Activated naive CD4-positive, alpha-beta T cell treated with anti-CD3 and anti-CD28 coated beads, Interleukin-2, amount 50 U/mL, for 16 hours (primary cell): Measurements from ENCODE around the gene SLC26A4.

Experiments used
- DNase-seq: peaks from one replicate; pipeline ENCODE4 v3.0.0-alpha.2; 2020

Gene SLC26A4

DNA sequence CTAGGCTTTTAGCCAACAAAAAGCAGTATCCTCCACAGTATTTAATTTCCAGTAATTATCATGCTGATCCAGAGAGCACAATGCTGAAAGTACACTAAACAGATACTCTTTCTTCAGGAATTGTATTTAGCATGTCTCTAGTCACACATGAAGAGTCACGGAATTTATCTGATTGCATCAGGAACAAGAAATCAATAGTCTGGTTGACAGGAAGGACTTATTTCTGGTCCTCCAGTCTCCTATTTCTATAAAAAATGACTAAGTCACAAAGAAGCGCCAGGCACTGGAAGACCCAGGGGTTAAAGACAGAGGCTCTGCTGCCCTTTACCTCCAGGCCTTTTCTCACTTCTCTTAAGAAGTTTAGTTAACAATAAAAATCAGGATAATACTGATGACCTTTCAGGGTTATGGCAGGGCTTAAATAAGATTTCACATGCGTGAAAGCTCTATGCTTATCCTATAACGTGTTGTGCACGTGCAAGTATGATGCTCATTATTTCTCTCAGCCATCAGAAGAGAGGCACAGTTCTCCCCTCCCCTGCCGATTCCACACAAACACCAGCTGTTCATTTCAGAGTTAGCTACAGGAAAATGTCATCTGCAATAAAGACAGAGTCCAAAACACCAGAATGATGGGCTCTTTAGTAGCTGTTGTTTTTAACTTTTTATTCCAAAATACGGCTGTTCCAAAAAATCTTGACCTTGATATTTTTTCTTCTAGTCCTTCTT, 36.9 kb downstream of the SLC26A4 start:
- no peak for DNase-seq

- DNase-seq: no peak
Observed at GRCh38 chr7:107700570-107700969, 39.9 kb downstream of the SLC26A4 start.

GRCh38 chr7:107701191-107701590, 40.6 kb downstream of the SLC26A4 start:
- no peak for DNase-seq

GRCh38 chr7:107703219-107703618, 42.6 kb downstream of the SLC26A4 start:
- no peak for DNase-seq

- DNase-seq: no peak
Observed at GRCh38 chr7:107703872-107704271, 43.2 kb downstream of the SLC26A4 start.

DNA sequence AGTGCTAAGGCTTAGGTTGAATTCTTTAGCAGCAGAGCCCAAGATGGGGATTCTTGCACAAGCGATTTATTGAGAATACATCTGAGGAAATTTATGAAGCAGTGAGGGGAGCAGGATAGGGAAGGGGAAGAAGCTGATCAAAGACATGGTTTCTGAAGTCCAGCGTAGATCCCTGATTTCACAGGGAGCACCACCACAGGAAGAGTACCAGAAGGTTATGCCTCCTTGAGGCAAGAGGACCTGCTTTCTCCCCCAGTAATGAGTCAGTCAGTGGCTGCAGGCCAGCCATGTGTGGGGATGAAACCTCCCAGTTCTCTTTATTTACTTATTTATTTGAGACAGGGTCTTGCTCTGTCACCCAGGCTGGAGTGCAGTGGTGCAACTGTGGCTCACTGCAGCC, 48.3 kb downstream of the SLC26A4 start:
- DNase-seq: no peak

GRCh38 chr7:107711301-107711700, 50.7 kb downstream of the SLC26A4 start:
- DNase-seq: no peak

DNA sequence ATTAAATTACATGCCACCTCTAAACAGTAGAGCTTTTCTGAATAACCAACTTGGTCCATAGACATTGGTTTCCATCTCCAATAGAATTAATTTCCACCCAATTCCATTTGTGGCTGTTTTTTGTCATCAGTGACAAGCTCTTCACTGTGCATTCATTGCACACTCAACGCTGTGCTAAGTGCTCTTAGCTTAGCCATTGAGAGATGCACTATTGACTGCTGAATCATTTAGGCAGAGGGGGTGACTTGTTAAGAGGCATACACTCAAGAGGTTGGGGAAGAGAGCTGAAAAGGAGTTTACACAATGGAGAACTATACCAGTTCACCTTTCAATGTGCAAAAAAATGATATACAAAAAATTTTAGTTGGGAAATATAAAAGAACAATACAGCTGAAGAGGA, 51.4 kb downstream of the SLC26A4 start:
- no peak for DNase-seq

GRCh38 chr7:107712896-107713295, 52.3 kb downstream of the SLC26A4 start:
- DNase-seq: no peak

DNA sequence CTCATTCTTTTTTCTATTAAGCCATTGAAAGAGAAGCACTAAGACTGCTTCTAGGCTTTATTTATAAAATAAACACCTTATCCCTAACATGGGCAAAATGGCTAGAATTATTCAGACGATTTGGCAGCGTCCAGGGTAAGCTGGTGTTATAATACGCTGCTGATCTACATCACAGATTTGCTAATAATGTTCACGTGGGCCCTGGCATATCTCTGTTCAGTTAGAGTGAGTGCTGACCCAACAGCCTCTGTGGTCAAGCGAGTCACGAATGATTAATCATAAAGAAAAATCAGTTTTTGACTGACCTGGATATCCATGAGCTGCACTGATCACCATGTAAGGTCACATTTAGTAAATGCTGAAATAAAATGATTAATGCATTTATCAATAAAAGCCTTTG, 54.9 kb downstream of the SLC26A4 start:
- DNase-seq: no peak

- DNase-seq: no peak
Observed at GRCh38 chr7:107718456-107719193, 58.0 kb downstream of the SLC26A4 start.

GRCh38 chr7:107721286-107721685, 60.7 kb downstream of the SLC26A4 start:
- DNase-seq: no peak

GRCh38 chr7:107723255-107723654, 62.6 kb downstream of the SLC26A4 start:
- no peak for DNase-seq

DNA sequence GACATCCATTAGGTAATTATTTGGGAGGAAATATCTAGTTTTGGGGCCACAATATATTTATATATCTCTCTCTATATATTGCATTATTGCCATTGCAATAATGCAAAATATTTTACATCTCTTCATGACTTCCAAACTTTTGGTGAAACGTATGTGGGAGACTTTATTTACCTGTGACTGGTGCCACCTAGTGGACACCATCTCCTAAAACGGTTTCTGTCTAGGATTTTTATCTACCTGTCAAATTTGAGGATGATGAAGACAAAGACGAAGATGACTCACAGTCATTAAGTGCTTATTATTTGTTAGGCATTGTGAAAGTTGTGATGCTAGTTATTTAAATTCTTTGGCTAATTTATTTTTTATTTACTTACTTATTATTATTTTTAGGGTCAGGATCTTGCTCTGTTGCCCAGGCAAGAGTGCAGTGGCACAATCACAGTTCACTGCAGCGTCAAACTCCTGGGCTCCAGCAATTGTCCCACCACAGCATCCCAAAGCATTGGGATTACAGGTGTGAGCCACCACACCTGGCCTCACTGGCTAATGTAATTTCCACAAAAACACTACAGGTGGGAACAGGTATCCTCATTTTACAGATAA, 64.6 kb downstream of the SLC26A4 start:
- DNase-seq: peak; percentile 37

GRCh38 chr7:107726356-107727130, 65.9 kb downstream of the SLC26A4 start:
- DNase-seq: no peak

DNA sequence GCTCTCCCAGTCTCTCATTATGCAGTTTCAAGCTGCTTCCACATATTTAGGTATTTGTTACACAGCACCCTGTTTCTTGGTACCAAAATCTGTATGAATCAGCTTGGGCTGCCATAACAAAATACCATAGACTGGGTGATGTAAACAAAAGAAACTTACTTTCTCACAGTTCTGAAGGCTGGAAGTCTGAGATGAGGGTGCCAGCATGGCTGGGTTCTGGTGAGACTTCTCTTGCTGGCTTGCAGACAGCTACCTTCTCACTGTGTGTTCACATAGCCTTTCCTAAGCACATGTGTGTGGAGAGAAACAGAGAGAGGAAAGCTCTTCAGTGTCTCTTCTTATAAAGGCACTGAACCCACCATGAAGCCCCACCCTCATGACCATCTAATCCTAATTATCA, 67.6 kb downstream of the SLC26A4 start:
- no peak for DNase-seq

GRCh38 chr7:107742678-107743566, 82.3 kb downstream of the SLC26A4 start:
- DNase-seq: no peak

DNA sequence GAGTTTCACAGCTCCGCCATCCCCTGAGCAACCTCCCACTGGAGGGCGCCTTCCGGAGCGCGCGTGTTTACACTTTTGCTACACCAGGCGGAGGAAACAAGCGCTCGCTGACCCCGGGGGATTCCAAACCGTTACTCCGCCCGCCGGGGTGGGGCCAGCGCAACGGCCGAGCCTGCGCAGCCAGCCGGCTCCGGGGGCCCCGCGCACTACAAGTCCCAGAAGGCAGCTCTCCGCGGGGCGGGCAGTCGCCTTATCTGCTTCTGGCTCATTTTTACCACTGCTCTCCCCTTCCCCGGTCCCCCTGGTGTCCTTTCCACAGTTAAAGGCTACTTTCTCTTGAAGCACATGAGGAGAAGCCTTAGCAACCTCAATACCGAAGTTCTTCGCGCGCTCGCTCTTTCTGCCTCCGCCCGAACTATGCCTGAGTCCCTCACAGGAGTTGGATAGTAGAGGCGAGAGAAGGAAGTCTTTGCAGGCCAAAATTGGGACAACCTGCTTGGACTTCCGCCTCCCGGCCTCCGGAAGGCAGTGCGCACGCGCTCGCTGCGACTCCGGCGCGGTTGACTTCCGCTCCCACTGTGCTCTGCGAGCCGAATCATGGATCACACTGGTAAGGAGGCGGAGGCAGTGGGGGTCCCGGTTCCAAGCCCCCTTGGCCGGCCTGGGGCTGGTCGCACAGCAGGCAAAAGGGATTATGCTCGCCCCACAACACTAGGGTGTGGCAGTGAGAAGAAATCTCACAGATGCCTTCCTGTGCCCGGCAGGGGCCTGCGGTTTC, 83.1 kb downstream of the SLC26A4 start, which contains the start of gene CBLL1:
TSS of gene CBLL1 (plus strand) at position 576 of the 778 bp plus-strand sequence. CDS start at position 598, 22 bp downstream.
- peak; percentile 98 for DNase-seq

DNA sequence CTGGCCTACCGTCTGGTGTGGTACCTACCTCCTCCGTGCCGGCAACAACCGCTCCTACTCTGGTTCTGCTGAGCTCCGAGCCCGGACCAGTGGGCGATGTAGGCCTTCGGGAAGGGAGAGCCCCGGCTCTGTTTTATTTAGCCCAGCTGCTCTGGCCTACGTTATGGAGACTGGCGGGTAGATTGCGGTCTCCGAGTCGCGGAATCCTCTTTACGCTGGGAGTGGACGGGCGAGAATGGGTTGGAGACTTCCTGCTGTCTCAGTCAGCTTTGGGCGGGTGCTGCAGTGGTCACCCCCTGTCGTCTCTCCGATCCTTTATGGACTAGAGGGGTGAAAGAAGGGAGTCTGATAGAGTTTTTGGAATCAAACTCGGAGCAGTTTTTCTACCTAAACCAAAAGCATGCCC, 83.7 kb downstream of the SLC26A4 start:
- DNase-seq: no peak

GRCh38 chr7:107746006-107746405, 85.4 kb downstream of the SLC26A4 start:
- no peak for DNase-seq

DNA sequence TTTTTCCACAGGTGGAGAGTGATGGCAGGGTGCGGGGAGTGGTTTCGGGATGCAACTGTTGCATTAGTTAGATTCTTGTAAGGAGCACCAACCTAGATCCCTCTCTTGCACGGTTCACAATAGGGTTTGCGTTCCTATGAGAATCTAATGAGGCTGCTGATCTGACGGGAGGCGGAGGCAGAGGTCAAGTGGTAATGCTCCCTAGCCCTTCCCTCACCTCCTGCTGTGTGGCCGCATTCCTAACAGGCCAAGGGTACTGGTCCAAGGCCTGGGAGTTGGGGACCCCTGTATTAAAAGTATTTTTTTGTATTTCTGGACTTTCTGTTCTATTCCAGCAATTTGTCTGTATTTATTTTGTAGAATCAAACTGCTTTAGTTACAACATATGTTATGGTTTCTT, 90.5 kb downstream of the SLC26A4 start:
- no peak for DNase-seq
